H7 (cell line): ENCODE results near the gene GPBP1. TPM values are rescaled to one million over a fixed set of nuclear protein-coding genes. Genes with fewer than 3 reads are reported as not detected.
A peak's percentile ranks its signal among the peaks of the same experiment; 100 is the strongest.

ENCODE experiments used
- DNase-seq: peaks from one replicate; pipeline ENCODE4 v3.0.0; 2012
- H3K27me3 ChIP-seq: 2 replicates; pipeline ENCODE4 v1.6.0; 2011; ENCODE audit warnings: mild to moderate bottlenecking, low read length; ENCODE audit not compliant: control insufficient read depth, insufficient read depth
- H3K36me3 ChIP-seq: replicated peaks from 2 replicates; pipeline ENCODE4 v1.5.1; 2011; ENCODE audit warnings: low read length; ENCODE audit not compliant: control insufficient read depth, insufficient read depth
- H3K4me3 ChIP-seq: 2 replicates; pipeline ENCODE4 v1.5.1; 2011; ENCODE audit warnings: low read depth, mild to moderate bottlenecking, control low read depth, low read length, moderate library complexity; ENCODE audit not compliant: insufficient read depth
- total RNA-seq: library from RNA; depleted of rRNA; stranded (reverse); fragments of >200 nt; shearing (Covaris generic); gene quantifications from 2 replicates; pipeline ENCODE4 v1.2.3, GENCODE V29; 2014

The GPBP1 gene
- total RNA-seq, 1 experiment from 2014 or later: 62.7 TPM

GRCh38 chr5:57210633-57211032 is 36.8 kb downstream of the GPBP1 start:
- Histone ChIP-seq H3K4me3 (no peak overlapping the region), H3K36me3 (peaks cover 2% of the 10 kb centered on the region), H3K27me3 (no peaks in the 10 kb centered on the region)
- DNase-seq: no peak

GRCh38 chr5:57211039-57211438 is 37.2 kb downstream of the GPBP1 start:
- H3K36me3 ChIP-seq: peaks cover 2% of the 10 kb centered on the region
- H3K4me3 ChIP-seq: no peak overlapping the region
- no peak for DNase-seq
- H3K27me3 ChIP-seq: no peaks in the 10 kb centered on the region

GRCh38 chr5:57215629-57216195 is 41.9 kb downstream of the GPBP1 start:
- peaks cover 2% of the 10 kb centered on the region for H3K36me3 ChIP-seq
- no peak overlapping the region for H3K4me3 ChIP-seq
- no peak for DNase-seq
- H3K27me3 ChIP-seq: no peaks in the 10 kb centered on the region

- no peak for DNase-seq
- Histone ChIP-seq H3K36me3 (peaks cover 2% of the 10 kb centered on the region), H3K27me3 (no peaks in the 10 kb centered on the region), H3K4me3 (no peak overlapping the region)
Observed at GRCh38 chr5:57216714-57217113, 42.9 kb downstream of the GPBP1 start.

DNA sequence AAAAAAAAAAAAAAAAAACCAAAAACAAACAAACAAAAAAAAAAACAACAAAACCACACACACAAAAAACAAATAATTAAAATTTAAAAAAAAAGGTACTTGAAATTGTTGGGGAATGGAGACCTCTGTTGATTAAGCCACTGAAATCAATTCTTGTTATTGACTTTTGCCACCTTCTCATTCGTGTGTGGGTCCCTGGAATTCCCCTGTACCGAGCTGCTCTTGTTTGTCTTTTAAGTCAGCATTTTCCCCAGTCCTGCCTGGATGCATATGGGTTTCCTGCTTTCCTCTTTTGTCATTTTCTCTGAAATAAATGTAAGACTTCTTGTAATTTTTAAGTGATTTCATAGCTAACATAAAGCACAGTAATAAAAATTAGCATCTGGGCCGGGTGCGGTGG is 45.5 kb downstream of the GPBP1 start:
- no peaks in the 10 kb centered on the region for H3K27me3 ChIP-seq
- no peak overlapping the region for H3K4me3 ChIP-seq
- no peaks in the 10 kb centered on the region for H3K36me3 ChIP-seq
- no peak for DNase-seq

DNA sequence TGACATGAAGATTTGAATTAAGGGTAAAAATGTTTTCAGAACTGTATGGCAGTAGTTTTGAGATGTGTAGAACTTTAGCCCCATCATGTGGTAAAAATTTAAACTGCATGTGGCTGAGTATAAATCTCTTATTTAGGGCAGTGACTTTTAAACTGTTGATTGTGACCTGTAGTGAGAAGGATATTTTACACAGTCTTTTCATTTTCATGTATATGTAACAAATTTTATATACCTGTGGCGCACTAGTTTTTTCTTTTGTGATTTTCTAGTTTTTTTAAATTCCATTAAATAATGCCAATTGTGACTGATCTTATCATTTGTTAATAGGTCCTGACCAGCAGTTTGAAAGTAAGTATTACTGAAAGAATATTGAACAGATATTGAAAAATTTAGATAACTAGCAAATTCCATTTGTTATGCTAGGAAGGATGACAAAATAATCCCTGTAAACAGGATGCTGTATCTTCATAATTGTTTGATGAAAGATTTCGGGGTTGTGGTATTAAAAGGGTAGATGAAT is 47.2 kb downstream of the GPBP1 start:
- H3K4me3 ChIP-seq: no peak overlapping the region
- peak; percentile 28 for DNase-seq

GRCh38 chr5:57225553-57225952 is 51.7 kb downstream of the GPBP1 start:
- Histone ChIP-seq H3K27me3 (no peaks in the 10 kb centered on the region), H3K4me3 (no peak overlapping the region), H3K36me3 (no peaks in the 10 kb centered on the region)
- DNase-seq: no peak

More for the DNA sequence above, 47.2 kb downstream of the GPBP1 start:
- no peaks in the 10 kb centered on the region for H3K27me3 ChIP-seq
- H3K36me3 ChIP-seq: no peaks in the 10 kb centered on the region

- no peak for DNase-seq
- no peak overlapping the region for H3K4me3 ChIP-seq
- H3K27me3 ChIP-seq: no peaks in the 10 kb centered on the region
- peaks cover 4% of the 10 kb centered on the region for H3K36me3 ChIP-seq
Observed at GRCh38 chr5:57229313-57229712, 55.5 kb downstream of the GPBP1 start.

DNA sequence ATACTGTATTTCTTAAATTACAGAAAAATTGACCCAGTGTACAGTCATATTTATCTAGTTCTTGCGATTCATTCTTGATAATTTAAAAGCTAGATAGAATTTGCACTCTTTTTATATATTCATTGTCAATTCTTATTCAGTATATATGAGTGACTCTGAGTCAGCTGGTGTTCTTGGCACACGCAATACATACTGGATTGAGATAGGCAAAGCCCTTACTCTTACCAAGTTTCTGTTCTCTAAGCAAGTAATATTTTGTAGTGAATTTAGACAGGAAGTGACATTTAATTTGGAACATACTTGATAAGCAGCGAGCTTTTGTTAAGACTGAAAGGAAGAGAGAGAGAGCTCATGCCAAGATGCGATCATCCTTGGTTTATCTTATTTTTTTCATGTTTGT is 57.7 kb downstream of the GPBP1 start:
- no peaks in the 10 kb centered on the region for H3K27me3 ChIP-seq
- no peak overlapping the region for H3K4me3 ChIP-seq
- H3K36me3 ChIP-seq: peaks cover 4% of the 10 kb centered on the region
- no peak for DNase-seq

GRCh38 chr5:57232293-57233033 is 58.6 kb downstream of the GPBP1 start:
- Histone ChIP-seq H3K27me3 (no peaks in the 10 kb centered on the region), H3K4me3 (no peak overlapping the region), H3K36me3 (peaks cover 4% of the 10 kb centered on the region)
- no peak for DNase-seq

- H3K27me3 ChIP-seq: no peaks in the 10 kb centered on the region
- peaks cover 9% of the 10 kb centered on the region for H3K36me3 ChIP-seq
- no peak overlapping the region for H3K4me3 ChIP-seq
- no peak for DNase-seq
Observed at GRCh38 chr5:57243286-57244137, 69.7 kb downstream of the GPBP1 start.

DNA sequence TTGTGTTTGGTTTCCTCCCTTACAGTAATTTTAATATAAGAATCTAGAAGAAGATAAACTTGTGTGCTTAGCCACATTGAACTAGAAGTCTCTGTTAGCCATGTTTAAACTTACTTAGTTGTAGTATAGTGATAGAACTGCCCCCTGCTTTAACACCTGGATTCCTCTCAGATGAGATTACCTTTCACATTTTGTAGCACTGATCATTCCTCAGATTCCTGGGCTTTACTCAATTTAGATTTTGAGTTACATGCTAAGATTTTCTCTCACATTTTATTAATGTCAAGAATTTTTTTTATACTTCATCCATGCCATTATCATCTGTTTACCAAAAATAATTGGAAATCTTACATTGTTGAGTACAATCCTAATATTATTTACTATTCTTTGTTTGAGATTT is 70.5 kb downstream of the GPBP1 start:
- no peak for DNase-seq
- Histone ChIP-seq H3K36me3 (peaks cover 11% of the 10 kb centered on the region), H3K4me3 (no peak overlapping the region), H3K27me3 (no peaks in the 10 kb centered on the region)

GRCh38 chr5:57246426-57246825 is 72.6 kb downstream of the GPBP1 start:
- no peaks in the 10 kb centered on the region for H3K27me3 ChIP-seq
- H3K4me3 ChIP-seq: no peak overlapping the region
- no peak for DNase-seq
- peaks cover 16% of the 10 kb centered on the region for H3K36me3 ChIP-seq

- Histone ChIP-seq H3K4me3 (no peak overlapping the region), H3K27me3 (no peaks in the 10 kb centered on the region), H3K36me3 (peaks cover 18% of the 10 kb centered on the region)
- DNase-seq: no peak
Observed at GRCh38 chr5:57247765-57248164, 73.9 kb downstream of the GPBP1 start.
